Ishikawa (cell line): Measurements from ENCODE around the gene CERK.

Experiments
- CEBPB ChIP-seq: IDR thresholded peaks from 2 replicates; pipeline ENCODE4 v1.6.1; 2012
- CREB1 ChIP-seq: IDR thresholded peaks from 2 replicates; pipeline ENCODE4 v1.6.1; 2012; ENCODE audit warnings: low read depth
- EGR1 ChIP-seq: IDR thresholded peaks from 2 replicates; pipeline ENCODE4 v1.6.1; 2012
- EP300 ChIP-seq: IDR thresholded peaks from 2 replicates; pipeline ENCODE4 v1.6.1; 2012; ENCODE audit warnings: borderline replicate concordance
- FOXM1 ChIP-seq: IDR thresholded peaks from 2 replicates; pipeline ENCODE4 v1.6.1; 2012; ENCODE audit warnings: low read depth, borderline replicate concordance
- MAX ChIP-seq: IDR thresholded peaks from 2 replicates; pipeline ENCODE4 v1.6.1; 2012
- NFIC ChIP-seq: IDR thresholded peaks from 2 replicates; pipeline ENCODE4 v1.6.1; 2012
- RAD21 ChIP-seq: IDR thresholded peaks from 2 replicates; pipeline ENCODE4 v1.6.1; 2012; ENCODE audit warnings: low read depth
- REST ChIP-seq: IDR thresholded peaks from 2 replicates; pipeline ENCODE4 v1.6.1; 2012; ENCODE audit warnings: low read depth, mild to moderate bottlenecking
- TAF1 ChIP-seq: IDR thresholded peaks from 2 replicates; pipeline ENCODE4 v1.6.1; 2012; ENCODE audit warnings: low read depth, mild to moderate bottlenecking
- TCF12 ChIP-seq: IDR thresholded peaks from 2 replicates; pipeline ENCODE4 v1.6.1; 2012; ENCODE audit warnings: low read depth
- TEAD4 ChIP-seq: IDR thresholded peaks from 2 replicates; pipeline ENCODE4 v1.6.1; 2012
- YY1 ChIP-seq: IDR thresholded peaks from 2 replicates; pipeline ENCODE4 v1.6.1; 2012; ENCODE audit warnings: low read depth
- ZBTB7A ChIP-seq: IDR thresholded peaks from 2 replicates; pipeline ENCODE4 v1.6.1; 2012; ENCODE audit warnings: low read depth
- TF ChIP-seq, protein P1 (sequence below): IDR thresholded peaks from 2 replicates; pipeline ENCODE4 v1.6.1; 2012

CERK gene

DNA sequence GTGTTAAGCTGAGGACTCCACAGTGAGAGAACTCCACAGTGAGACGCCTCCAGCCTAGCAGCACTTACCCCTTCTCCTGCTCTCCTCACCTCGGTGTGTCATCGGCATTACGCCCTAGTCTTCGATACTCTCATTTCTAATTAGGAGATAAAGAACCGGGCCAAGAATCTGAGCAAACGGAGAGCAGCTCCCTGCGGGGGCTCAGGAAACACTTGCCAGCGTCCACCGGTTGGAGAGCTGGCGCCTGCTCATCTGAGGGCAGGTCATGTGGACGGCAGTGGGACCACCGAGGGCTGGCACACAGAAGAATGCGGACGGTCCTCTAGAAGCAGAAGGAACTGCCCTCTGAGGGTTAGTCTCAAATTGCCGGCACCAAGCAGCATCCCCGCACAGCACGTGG, 13.0 kb downstream of the CERK start:
- no peak for TF ChIP-seq EGR1
- no peak for TF ChIP-seq TAF1

GRCh38 chr22:46723882-46724281, 14.2 kb downstream of the CERK start:
- TF ChIP-seq TAF1 (no peak), NFIC (no peak), FOXM1 (no peak), TEAD4 (no peak), CEBPB (no peak), YY1 (no peak), REST (no peak), TCF12 (no peak), EGR1 (no peak), RAD21 (no peak), EP300 (no peak), ZBTB7A (no peak), MAX (no peak), CREB1 (no peak)
- TF ChIP-seq, protein P1, sequence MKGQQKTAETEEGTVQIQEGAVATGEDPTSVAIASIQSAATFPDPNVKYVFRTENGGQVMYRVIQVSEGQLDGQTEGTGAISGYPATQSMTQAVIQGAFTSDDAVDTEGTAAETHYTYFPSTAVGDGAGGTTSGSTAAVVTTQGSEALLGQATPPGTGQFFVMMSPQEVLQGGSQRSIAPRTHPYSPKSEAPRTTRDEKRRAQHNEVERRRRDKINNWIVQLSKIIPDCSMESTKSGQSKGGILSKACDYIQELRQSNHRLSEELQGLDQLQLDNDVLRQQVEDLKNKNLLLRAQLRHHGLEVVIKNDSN: no peak

DNA sequence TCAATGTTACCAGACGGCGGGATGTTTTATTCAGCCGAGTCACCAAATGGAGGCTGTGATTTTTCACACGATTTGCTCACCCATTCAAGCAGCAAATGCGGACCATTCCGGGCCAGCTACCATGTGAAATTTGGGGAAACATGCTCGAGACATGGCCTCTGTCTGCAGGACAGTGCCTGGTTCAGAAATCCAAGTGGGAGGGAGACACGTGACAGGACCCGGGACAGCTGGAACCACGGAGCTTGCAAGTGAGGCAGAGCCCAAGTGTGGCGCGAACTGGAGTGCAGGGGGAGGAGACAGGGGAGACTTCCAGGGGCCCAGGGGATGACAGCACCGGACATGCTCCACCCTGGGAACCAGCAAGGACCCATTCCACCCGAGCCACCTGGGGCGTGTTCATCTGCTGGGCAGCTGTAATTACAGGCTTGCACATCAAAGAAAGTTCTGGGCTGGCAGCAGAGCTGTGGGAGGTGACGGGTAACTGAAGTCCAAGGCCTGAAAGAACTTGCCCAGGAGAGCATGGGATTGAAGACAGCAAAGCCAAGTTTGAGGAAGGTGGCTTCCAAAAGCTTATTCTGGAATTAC, 16.5 kb downstream of the CERK start:
- TF ChIP-seq, protein P1: 0 out of 2 replicates have a peak, but pooled peaks have one; percentile 9
- 0 out of 2 replicates have a peak, but pooled peaks have one; percentile 12 for TF ChIP-seq MAX
- TF ChIP-seq EGR1: no peak
- TF ChIP-seq EP300: no peak

DNA sequence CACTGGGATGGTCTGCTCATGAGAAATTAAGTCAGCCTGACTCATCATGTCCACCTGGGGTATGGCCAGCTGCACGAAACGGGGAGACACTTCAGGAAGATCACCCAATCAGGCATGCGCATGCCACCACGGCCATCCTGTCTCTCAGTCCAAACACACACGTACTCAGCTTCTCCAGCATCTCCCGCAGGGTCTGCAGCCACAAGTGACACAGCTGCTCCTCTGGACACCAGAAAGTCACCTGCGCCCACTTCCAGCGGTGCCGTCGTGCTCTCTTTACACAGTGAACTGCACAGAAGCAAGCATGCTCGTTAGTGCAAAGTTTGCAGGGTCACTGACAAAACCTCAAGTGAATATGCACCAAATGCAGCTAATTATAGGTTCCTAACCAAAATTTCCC, 18.1 kb downstream of the CERK start:
- no peak for TF ChIP-seq NFIC
- no peak for TF ChIP-seq FOXM1
- no peak for TF ChIP-seq TCF12
- no peak for TF ChIP-seq TAF1
- no peak for TF ChIP-seq YY1
- TF ChIP-seq MAX: no peak
- no peak for TF ChIP-seq CEBPB
- no peak for TF ChIP-seq EP300
- TF ChIP-seq, protein P1: no peak
- no peak for TF ChIP-seq TEAD4

DNA sequence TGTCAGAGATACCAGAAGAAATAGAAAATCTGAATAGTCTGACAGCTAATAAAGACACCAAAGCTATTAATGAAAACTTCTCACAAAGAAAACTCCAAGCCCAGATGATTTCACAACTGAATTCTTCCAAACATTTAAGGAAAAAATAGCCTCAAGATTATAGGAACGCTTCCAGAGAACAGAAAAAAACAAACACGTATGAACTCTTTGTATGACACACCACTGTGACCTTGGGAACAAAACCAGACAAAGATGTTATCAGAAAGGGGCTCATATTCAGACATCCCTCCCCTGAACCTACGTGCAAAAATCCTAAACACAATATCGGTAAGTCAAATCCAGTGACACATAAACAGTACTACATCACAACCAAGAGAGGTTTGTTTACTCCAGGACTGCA, 23.5 kb downstream of the CERK start:
- no peak for TF ChIP-seq TCF12
- no peak for TF ChIP-seq FOXM1
- TF ChIP-seq REST: no peak
- TF ChIP-seq, protein P1: no peak
- no peak for TF ChIP-seq TEAD4
- no peak for TF ChIP-seq TAF1
- no peak for TF ChIP-seq CREB1
- no peak for TF ChIP-seq EP300
- no peak for TF ChIP-seq NFIC
- TF ChIP-seq YY1: no peak
- TF ChIP-seq RAD21: no peak
- TF ChIP-seq CEBPB: no peak
- no peak for TF ChIP-seq MAX
- TF ChIP-seq ZBTB7A: no peak
- TF ChIP-seq EGR1: no peak
